Measurements from ENCODE around the gene FLOT2.

Gene FLOT2

DNA sequence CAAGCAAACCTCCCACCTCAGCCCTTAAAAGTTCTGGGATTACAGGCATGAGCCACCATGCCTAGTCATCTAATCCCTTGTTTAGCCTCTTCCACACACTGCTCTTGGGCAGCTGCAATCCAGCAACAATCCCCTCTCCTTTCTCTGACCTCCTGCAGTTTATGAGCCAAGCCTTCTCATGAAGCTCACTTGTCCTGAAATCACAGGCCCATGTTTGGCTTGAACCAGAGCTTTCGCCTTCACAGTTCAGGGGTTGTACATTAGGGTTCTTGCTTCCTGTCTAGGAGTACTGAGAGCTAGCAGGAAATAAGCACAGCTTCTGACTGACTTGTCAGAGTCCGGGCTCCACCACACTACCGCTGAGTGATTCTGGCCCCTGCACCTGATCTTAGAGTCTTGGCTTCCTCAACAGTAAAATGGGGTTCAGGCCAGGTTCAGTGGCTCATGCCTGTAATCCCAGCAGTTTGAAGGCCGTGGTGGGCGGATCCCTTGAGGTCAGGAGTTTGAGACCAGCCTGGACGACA lies 26.4 kb downstream of the FLOT2 start:
- Histone ChIP-seq H3K4me3 (no peak overlapping the region), H3K27ac (no peak overlapping the region)
- TF ChIP-seq, protein P1, sequence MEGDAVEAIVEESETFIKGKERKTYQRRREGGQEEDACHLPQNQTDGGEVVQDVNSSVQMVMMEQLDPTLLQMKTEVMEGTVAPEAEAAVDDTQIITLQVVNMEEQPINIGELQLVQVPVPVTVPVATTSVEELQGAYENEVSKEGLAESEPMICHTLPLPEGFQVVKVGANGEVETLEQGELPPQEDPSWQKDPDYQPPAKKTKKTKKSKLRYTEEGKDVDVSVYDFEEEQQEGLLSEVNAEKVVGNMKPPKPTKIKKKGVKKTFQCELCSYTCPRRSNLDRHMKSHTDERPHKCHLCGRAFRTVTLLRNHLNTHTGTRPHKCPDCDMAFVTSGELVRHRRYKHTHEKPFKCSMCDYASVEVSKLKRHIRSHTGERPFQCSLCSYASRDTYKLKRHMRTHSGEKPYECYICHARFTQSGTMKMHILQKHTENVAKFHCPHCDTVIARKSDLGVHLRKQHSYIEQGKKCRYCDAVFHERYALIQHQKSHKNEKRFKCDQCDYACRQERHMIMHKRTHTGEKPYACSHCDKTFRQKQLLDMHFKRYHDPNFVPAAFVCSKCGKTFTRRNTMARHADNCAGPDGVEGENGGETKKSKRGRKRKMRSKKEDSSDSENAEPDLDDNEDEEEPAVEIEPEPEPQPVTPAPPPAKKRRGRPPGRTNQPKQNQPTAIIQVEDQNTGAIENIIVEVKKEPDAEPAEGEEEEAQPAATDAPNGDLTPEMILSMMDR (IDR thresholded peaks at IDR 0.05), result no peak
- no peak for DNase-seq (ENCODE audit: low spot score)

DNA sequence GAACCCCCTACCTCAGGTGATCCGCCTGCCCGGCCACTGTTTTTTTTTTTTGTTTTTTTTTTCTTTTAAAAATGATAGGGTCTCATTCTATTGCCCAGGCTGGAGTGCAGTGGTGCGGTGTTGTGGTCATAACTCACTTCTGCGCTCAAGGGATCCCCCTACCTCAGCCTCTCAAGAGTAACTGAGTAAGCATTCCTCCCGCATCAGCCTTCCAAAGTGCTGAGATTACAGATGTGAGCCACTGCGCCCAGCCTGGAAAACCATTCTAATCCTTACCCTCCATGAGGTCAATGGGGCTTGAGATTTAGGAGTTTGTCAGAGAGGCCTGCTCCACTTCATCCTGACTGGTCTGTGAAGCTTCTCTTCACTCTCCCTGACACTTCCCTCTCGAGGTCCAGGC lies 30.3 kb downstream of the FLOT2 start:
- Histone ChIP-seq H3K4me3 (no peak overlapping the region), H3K27ac (no peak overlapping the region)
- TF ChIP-seq, protein P1 (IDR thresholded peaks at IDR 0.05), result no peak
- no peak for DNase-seq (ENCODE audit: low spot score)

DNA sequence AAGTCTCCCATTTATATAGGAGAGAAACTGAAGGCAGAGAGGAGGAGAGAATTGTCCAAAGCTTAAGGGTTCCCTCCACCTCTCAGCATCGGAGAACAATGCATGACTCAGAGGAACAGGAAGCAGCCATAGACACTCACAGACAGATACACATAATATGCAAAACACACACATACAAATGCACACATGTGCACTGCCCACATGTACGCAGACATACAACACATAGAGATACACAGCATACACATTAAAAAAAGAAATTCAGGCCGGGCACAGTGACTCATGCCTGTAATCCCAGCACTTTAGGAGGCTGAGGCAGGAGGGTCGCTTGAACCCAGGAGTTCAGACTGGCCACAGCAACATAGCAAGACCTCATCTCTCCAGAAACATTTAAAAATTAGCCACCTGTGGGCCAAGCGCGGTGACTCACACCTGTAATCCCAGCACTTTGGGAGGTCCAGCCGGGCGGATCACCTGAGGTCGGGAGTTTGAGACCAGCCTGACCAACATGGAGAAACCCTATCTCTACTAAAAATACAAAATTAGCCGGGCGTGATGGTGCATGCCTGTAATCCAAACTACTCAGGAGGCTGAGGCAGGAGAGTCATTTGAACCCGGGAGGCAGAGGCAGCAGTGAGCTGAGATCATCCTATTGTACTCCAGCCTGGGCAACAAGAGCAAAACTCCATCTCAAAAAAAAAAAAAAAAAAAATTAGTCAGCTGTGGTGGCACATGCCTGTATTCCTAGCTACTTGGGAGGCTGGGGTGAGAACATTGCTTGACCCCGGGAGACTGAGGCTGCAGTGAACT lies 31.4 kb downstream of the FLOT2 start:
- TF ChIP-seq, protein P1 (IDR thresholded peaks at IDR 0.05), result no peak
- no peak overlapping the region for H3K27ac ChIP-seq
- H3K4me3 ChIP-seq, result no peak overlapping the region
- DNase-seq (ENCODE audit: low spot score), result no peak

DNA sequence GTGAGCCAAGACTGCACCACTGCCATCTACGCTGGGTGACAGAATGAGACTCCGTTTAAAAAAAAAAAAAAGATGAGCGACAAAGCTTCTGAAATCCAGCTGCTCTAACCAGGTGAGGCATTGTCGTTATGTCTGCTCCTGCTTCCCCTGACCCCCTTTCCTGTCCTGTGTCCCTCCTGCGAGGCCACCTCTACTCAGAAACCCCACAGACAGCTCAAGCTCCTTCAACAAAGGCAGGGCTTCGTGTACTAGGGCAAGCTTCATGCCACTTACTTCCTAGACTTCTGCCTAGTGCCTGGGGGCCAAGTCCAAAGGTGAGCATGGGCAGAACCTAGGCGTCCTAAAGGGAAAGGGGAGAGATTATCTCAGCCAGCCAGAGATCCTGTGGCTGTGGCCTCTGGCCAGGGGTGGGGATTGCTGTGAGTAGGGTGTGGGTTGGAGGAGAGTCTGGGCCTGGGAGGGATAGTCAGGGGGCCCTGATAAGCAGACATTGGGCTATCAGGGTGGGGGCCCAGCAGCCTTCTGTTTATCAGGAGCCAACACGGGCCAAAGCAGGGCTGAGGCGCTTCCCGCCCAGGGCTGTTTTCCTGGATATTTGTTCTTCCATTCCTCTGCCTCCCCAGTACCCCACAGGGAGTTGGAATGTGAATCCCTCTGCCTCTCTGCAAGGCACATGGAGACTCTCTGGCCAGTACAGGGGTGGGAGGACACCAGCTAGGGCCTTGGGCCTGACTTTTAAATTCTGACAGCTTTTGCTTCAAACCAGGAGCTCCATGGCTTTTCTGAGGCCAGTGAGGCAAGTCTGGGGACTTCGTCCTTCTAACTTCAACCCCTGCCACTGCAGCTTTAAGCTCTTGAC lies 32.3 kb downstream of the FLOT2 start:
- no peak overlapping the region for H3K27ac ChIP-seq
- TF ChIP-seq, protein P1 (IDR thresholded peaks at IDR 0.05), result no peak
- no peak overlapping the region for H3K4me3 ChIP-seq
- no peak for DNase-seq (ENCODE audit: low spot score)

DNA sequence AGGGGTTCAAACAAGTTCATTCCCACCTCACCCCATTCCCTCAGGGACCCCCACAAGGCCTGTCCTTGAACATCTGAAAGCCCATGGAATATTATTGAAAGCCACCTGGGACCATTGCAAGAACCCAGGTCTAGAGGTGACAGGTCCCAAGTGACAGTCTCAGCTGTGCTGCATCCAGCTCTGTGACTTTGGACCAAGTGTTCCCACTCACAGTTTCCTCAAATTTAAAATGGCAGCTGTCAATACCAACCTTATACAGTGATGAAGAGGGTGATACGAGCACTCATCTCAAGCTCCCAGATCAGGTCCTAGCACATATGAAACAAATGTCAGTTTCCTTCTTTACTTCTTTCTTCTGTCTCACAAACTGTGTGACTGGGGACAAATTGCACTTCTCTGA lies 33.6 kb downstream of the FLOT2 start:
- no peak for DNase-seq (ENCODE audit: low spot score)
- H3K4me3 ChIP-seq, result no peak overlapping the region
- no peak overlapping the region for H3K27ac ChIP-seq
- TF ChIP-seq, protein P1 (IDR thresholded peaks at IDR 0.05), result no peak

DNA sequence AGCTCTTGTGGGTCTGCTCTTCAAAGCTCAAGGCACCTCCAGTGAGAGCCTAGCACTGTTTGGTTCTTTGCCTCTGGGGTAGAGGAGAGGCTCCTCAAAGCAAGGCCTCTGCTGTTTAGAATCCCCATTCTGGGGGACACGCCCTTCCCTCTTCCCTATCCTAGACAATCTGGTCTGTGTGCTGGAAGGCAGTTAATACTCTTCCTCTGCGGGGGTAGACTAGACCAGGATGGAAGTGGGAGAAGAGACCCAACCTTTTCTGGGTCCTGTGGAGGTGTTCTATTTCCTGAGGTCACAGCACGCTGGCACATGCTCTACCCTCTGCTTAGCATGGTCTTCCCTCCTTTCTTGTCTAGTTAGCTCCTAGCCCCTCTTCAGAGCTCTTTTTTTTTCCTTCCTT lies 35.0 kb downstream of the FLOT2 start:
- Histone ChIP-seq H3K27ac (no peak overlapping the region), H3K4me3 (no peak overlapping the region)
- no peak for DNase-seq (ENCODE audit: low spot score)
- TF ChIP-seq, protein P1 (IDR thresholded peaks at IDR 0.05), result no peak
